Endothelial cell of umbilical vein (primary cell): ENCODE results near the gene KDM4C. TPM values are rescaled to one million over a fixed set of nuclear protein-coding genes. Genes with fewer than 3 reads are reported as not detected.

Experiments
- BruUV-seq: library from RNA; stranded (reverse); fragments of 400-500 nt; replicated peaks from 2 replicates; lab custom pipeline; 2021; lab: Mats Ljungman, UMichigan
- CTCF ChIA-PET: fragments of 300-600, 350-600 bp; sonication (Branson Sonifier 250); formaldehyde crosslinking; loops from one replicate; lab custom pipeline; 2021; ENCODE audit warnings: antibody characterized with exemption, inconsistent platforms; lab: Charles Lee
- POLR2A ChIA-PET: fragments of 300-600, 350-600 bp; sonication (Branson Sonifier 250); formaldehyde crosslinking; loops from one replicate; lab custom pipeline; 2021; ENCODE audit warnings: antibody characterized with exemption, inconsistent platforms; lab: Charles Lee
- DNase-seq: peaks from one replicate; pipeline ENCODE4 v3.0.0-alpha.2; 2011; ENCODE audit warnings: low read depth, low spot score
- FAIRE-seq: peaks from 2 replicates; lab custom pipeline; 2011; peaks lifted over from hg19 to GRCh38; lab: Jason Lieb, UNC
- H2AFZ ChIP-seq: 2 replicates; pipeline ENCODE4 v1.6.0; 2012; ENCODE audit warnings: low read depth, low read length, control low read depth, inconsistent platforms
- H3K27ac ChIP-seq: 2 replicates; pipeline ENCODE4 v1.5.1; 2011; ENCODE audit warnings: low read depth, mild to moderate bottlenecking, control low read depth, low read length, moderate library complexity; ENCODE audit not compliant: insufficient read depth
- H3K27me3 ChIP-seq, 2 experiments: 2 replicates each; pipeline versions ENCODE4 v1.6.0 to v1.6.1; 2011; ENCODE audit warnings: low read length in 2 of 2, mixed read lengths in 1 of 2; ENCODE audit not compliant: control insufficient read depth in 2 of 2, insufficient read depth in 2 of 2
- H3K36me3 ChIP-seq, 2 experiments: 2 replicates in 1 of 2; 3 replicates in 1 of 2; pipeline ENCODE4 v1.5.1; 2011; ENCODE audit warnings: low read length in 2 of 2, mild to moderate bottlenecking in 1 of 2, moderate library complexity in 1 of 2; ENCODE audit not compliant: control insufficient read depth in 2 of 2, insufficient read depth in 2 of 2; ENCODE audit errors: extremely low read depth in 1 of 2
- H3K4me1 ChIP-seq: 3 replicates; pipeline ENCODE4 v1.5.1; 2011; ENCODE audit warnings: mild to moderate bottlenecking, low read length; ENCODE audit not compliant: control insufficient read depth, insufficient read depth; ENCODE audit errors: extremely low read depth
- H3K4me2 ChIP-seq: 2 replicates; pipeline ENCODE4 v1.6.1; 2011; ENCODE audit warnings: low read length, control low read depth, mixed read lengths; ENCODE audit not compliant: insufficient read depth
- H3K4me3 ChIP-seq, 3 experiments: fragments of 200-600 bp in 1 of 3; sonication (generic), shearing (Covaris generic) in 1 of 3; replicated peaks in 1 of 3; 2 replicates each; pipeline ENCODE4 v1.5.1; 2011 to 2016; ENCODE audit warnings: control low read depth in 3 of 3, low read length in 3 of 3, mild to moderate bottlenecking in 2 of 3, inconsistent platforms in 1 of 3, low read depth in 1 of 3, moderate library complexity in 1 of 3; ENCODE audit not compliant: insufficient read depth in 1 of 3
- H3K79me2 ChIP-seq: 2 replicates; pipeline ENCODE4 v1.6.0; 2012; ENCODE audit warnings: low read length, inconsistent platforms; ENCODE audit not compliant: control insufficient read depth, insufficient read depth
- H3K9ac ChIP-seq: replicated peaks from 2 replicates; pipeline ENCODE3; 2011; ENCODE audit warnings: low read length, control low read depth; ENCODE audit not compliant: insufficient read depth; ENCODE audit errors: extremely low read depth
- H3K9me1 ChIP-seq: replicated peaks from 3 replicates; pipeline ENCODE4 v1.6.0; 2011; ENCODE audit warnings: mild to moderate bottlenecking, low read length; ENCODE audit not compliant: control insufficient read depth, insufficient read depth; ENCODE audit errors: extremely low read depth
- H3K9me3 ChIP-seq: replicated peaks from 2 replicates; pipeline ENCODE4 v1.5.1; 2012; ENCODE audit warnings: low read length, inconsistent platforms; ENCODE audit not compliant: control insufficient read depth, insufficient read depth
- H4K20me1 ChIP-seq: replicated peaks from 2 replicates; pipeline ENCODE3; 2011; ENCODE audit warnings: mild to moderate bottlenecking, low read length; ENCODE audit not compliant: control insufficient read depth, insufficient read depth; ENCODE audit errors: extremely low read depth
- EZH2 ChIP-seq: IDR thresholded peaks from 2 replicates; pipeline ENCODE4 v1.6.1; 2012; ENCODE audit warnings: borderline replicate concordance, low read depth, mild to moderate bottlenecking, moderate library complexity, low read length, inconsistent platforms; ENCODE audit not compliant: severe bottlenecking
- FOS ChIP-seq: IDR thresholded peaks from 2 replicates; pipeline ENCODE4 v1.6.1; 2011; ENCODE audit warnings: mild to moderate bottlenecking, low read length, moderate library complexity, borderline replicate concordance; ENCODE audit not compliant: insufficient read depth
- GATA2 ChIP-seq: IDR thresholded peaks from 2 replicates; pipeline ENCODE4 v1.7.0; 2011; ENCODE audit warnings: low read depth, mild to moderate bottlenecking, moderate library complexity, mixed read lengths, low read length; ENCODE audit not compliant: insufficient read length, insufficient read depth
- JUN ChIP-seq: IDR thresholded peaks from 2 replicates; pipeline ENCODE4 v1.6.1; 2011; ENCODE audit warnings: borderline replicate concordance, low read depth; ENCODE audit not compliant: insufficient read length, insufficient read depth
- MYC ChIP-seq: IDR thresholded peaks from one replicate; pipeline ENCODE4 v1.6.1; 2011; ENCODE audit warnings: mild to moderate bottlenecking, low read depth, low read length
- POLR2A ChIP-seq: IDR thresholded peaks from 2 replicates; pipeline ENCODE4 v1.6.1; 2012; ENCODE audit warnings: low read depth, mild to moderate bottlenecking, control low read depth, low read length
- POLR2AphosphoS5 ChIP-seq: IDR thresholded peaks from 2 replicates; pipeline ENCODE4 v1.6.1; 2012; ENCODE audit warnings: low read depth, mild to moderate bottlenecking, control low read depth, low read length, moderate library complexity; ENCODE audit not compliant: insufficient read depth
- dilution Hi-C: fragments of 300-500 bp; cut with MboI; formaldehyde crosslinking; loops from one replicate; pipeline ENCODE4 v1.15.0; 2019; ENCODE audit warnings: low sequenced_read_pairs; ENCODE audit not compliant: extremely low pct_ligation_motif_present
- intact Hi-C: fragments of 100-400 bp; cut with micrococcal nuclease; formaldehyde crosslinking; loops from one replicate; pipeline ENCODE4 v1.10.0; 2022
- polyA plus RNA-seq, 4 experiments: library from polyadenylated mRNA; depleted of rRNA in 3 of 4; stranded (reverse) in 3 of 4; unstranded in 1 of 4; fragments of >200 nt; gene quantifications; 2 replicates each; pipeline versions ENCODE4 v1.2.1 to v1.2.3, GENCODE V29; 2011 to 2012; ENCODE audit warnings: missing spikeins in 1 of 4
- total RNA-seq: library from RNA; stranded (reverse); gene quantifications from 2 replicates; pipeline ENCODE4 v1.2.3, GENCODE V29; 2021
- TF ChIP-seq, protein P1 (sequence below): IDR thresholded peaks from 2 replicates; pipeline ENCODE4 v1.6.1; 2011; ENCODE audit not compliant: insufficient read depth, insufficient read length
- TF ChIP-seq, protein P2 (sequence below), 2 donors: IDR thresholded peaks; 1 replicate in 1 of 2; 2 replicates in 1 of 2; pipeline ENCODE4 v1.5.1; 2011; ENCODE audit warnings: low read length in 2 of 2, mild to moderate bottlenecking in 2 of 2, moderate library complexity in 2 of 2, control low read depth in 1 of 2, inconsistent platforms in 1 of 2, low read depth in 1 of 2; ENCODE audit not compliant: insufficient read depth in 1 of 2; ENCODE audit errors: extremely low read depth in 1 of 2

Gene KDM4C
- total and polyA plus RNA-seq, 2 donors (not counting 3 experiments of a cell fraction or from before 2014, with no cell fraction given): 5.4 to 15.0 TPM

DNA sequence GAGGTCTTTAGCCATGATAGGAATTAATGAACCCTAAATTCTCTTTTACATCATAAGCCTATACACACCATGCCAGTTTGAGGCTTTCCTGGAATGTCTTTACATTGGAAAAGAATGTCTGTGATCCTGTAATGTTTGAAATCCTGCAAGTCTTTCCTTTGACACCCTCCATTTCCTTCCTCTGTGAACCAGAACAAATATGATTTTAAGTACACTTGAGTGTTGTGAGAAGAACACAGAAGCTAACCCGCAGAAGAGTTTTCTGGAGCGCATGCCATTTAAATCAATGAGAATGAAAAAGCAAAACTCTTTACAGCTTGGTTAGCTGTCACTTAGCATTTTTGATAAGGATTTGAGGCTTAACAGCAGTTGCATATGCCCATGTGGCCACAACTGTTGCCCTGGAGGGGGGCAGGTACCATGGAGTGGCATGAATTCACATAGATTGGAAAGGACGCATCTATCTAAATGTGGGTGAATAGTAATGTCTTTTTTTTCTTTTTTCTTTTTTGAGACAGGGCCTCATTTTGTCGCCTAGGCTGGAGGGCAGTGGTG, 372.6 kb downstream of the KDM4C start:
- no TSS peak for BruUV-seq
- Histone ChIP-seq H3K4me3 (no peak overlapping the region), H3K9ac (no peak overlapping the region), H2AFZ (no peak overlapping the region), H3K4me1 (peaks cover 3% of the 10 kb centered on the region), H3K9me1 (no peaks in the 10 kb centered on the region), H3K27me3 (no peaks in the 10 kb centered on the region), H3K9me3 (no peaks in the 10 kb centered on the region), H3K36me3 (no peaks in the 10 kb centered on the region), H4K20me1 (no peaks in the 10 kb centered on the region), H3K79me2 (no peaks in the 10 kb centered on the region), H3K27ac (no peak overlapping the region), H3K4me2 (no peak overlapping the region)
- FAIRE-seq: no peak
- ChIA-PET POLR2A (no interaction called here), CTCF (no interaction called here)
- peak; percentile 17 for DNase-seq
- intact Hi-C loops (no loop called here), dilution Hi-C loops (no loop called here)
- TF ChIP-seq, protein P1, sequence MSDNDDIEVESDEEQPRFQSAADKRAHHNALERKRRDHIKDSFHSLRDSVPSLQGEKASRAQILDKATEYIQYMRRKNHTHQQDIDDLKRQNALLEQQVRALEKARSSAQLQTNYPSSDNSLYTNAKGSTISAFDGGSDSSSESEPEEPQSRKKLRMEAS: no peak
- TF ChIP-seq GATA2: no peak
- no peak for TF ChIP-seq POLR2A
- TF ChIP-seq POLR2AphosphoS5: no peak
- TF ChIP-seq, protein P2, sequence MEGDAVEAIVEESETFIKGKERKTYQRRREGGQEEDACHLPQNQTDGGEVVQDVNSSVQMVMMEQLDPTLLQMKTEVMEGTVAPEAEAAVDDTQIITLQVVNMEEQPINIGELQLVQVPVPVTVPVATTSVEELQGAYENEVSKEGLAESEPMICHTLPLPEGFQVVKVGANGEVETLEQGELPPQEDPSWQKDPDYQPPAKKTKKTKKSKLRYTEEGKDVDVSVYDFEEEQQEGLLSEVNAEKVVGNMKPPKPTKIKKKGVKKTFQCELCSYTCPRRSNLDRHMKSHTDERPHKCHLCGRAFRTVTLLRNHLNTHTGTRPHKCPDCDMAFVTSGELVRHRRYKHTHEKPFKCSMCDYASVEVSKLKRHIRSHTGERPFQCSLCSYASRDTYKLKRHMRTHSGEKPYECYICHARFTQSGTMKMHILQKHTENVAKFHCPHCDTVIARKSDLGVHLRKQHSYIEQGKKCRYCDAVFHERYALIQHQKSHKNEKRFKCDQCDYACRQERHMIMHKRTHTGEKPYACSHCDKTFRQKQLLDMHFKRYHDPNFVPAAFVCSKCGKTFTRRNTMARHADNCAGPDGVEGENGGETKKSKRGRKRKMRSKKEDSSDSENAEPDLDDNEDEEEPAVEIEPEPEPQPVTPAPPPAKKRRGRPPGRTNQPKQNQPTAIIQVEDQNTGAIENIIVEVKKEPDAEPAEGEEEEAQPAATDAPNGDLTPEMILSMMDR (IDR thresholded peaks at IDR 0.05; ENCODE audit: extremely low read depth in 1 of 2, insufficient read depth in 1 of 2, low read depth in 1 of 2, low read length in 2 of 2): no peak
- no peak for TF ChIP-seq FOS
- no peak for TF ChIP-seq EZH2
- no peak for TF ChIP-seq JUN
- no peak for TF ChIP-seq MYC
